Measurements from ENCODE around the gene USPL1.

GRCh38 chr13:30668312-30668711 is 50.6 kb downstream of the USPL1 start:
- TF ChIP-seq, protein P1, sequence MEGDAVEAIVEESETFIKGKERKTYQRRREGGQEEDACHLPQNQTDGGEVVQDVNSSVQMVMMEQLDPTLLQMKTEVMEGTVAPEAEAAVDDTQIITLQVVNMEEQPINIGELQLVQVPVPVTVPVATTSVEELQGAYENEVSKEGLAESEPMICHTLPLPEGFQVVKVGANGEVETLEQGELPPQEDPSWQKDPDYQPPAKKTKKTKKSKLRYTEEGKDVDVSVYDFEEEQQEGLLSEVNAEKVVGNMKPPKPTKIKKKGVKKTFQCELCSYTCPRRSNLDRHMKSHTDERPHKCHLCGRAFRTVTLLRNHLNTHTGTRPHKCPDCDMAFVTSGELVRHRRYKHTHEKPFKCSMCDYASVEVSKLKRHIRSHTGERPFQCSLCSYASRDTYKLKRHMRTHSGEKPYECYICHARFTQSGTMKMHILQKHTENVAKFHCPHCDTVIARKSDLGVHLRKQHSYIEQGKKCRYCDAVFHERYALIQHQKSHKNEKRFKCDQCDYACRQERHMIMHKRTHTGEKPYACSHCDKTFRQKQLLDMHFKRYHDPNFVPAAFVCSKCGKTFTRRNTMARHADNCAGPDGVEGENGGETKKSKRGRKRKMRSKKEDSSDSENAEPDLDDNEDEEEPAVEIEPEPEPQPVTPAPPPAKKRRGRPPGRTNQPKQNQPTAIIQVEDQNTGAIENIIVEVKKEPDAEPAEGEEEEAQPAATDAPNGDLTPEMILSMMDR (IDR thresholded peaks at IDR 0.05; ENCODE audit: insufficient read depth, low read length, poor library complexity, severe bottlenecking), result no peak
- no peak for TF ChIP-seq EZH2phosphoT487 (conservative IDR thresholded peaks at IDR 0.05; ENCODE audit: low read length)

All from SU-DHL-6 (cell line).